ENCODE data around the gene PCSK4. TPM values are rescaled to one million over a fixed set of nuclear protein-coding genes. Genes with fewer than 3 reads are reported as not detected.

The PCSK4 gene
- total and polyA plus RNA-seq, 2 donors from 2014 or later = 5.3 to 5.5 TPM

GRCh38 chr19:1529430-1529816 lies 39.3 kb upstream of the PCSK4 start:
- H3K27me3 ChIP-seq (ENCODE audit: control insufficient read depth, insufficient read depth, low read length) = peaks cover 8% of the 10 kb centered on the region
- intact Hi-C loops (cut with DNase I) = no loop called here
- H3K27ac ChIP-seq (ENCODE audit: low read depth in 2 of 2, low read length in 2 of 2) = no peak overlapping the region
- TF ChIP-seq CTCF (IDR thresholded peaks at IDR 0.05; ENCODE audit: borderline replicate concordance, extremely low read depth, insufficient read depth) = no peak
- no peak overlapping the region for H3K4me3 ChIP-seq (ENCODE audit: low read length in 3 of 3)
- peaks cover 0 to 2% (median 0%) of the 10 kb centered on the region in 3 donors for H3K9me3 ChIP-seq (ENCODE audit: control insufficient read depth in 2 of 3, insufficient read depth in 1 of 3, low read length in 3 of 3)
- no peaks in the 10 kb centered on the region for H3K36me3 ChIP-seq (ENCODE audit: control insufficient read depth in 2 of 3, insufficient read depth in 3 of 3, low read length in 3 of 3)
- peaks cover 0 to 2% (median 0%) of the 10 kb centered on the region in 3 donors for H3K4me1 ChIP-seq (ENCODE audit: control insufficient read depth in 2 of 3, insufficient read depth in 2 of 3, low read depth in 1 of 3, low read length in 3 of 3)
- DNase-seq (no peak), FAIRE-seq (no peak)
- H3K9ac ChIP-seq (ENCODE audit: low read length in 3 of 3) = no peak overlapping the region

GRCh38 chr19:1528596-1529429 lies 38.7 kb upstream of the PCSK4 start:
- Histone ChIP-seq H3K9ac (ENCODE audit: low read length in 3 of 3) (no peak overlapping the region), H3K27me3 (ENCODE audit: control insufficient read depth, insufficient read depth, low read length) (peaks cover 9% of the 10 kb centered on the region), H3K27ac (ENCODE audit: low read depth in 2 of 2, low read length in 2 of 2) (no peak overlapping the region), H3K9me3 (ENCODE audit: control insufficient read depth in 2 of 3, insufficient read depth in 1 of 3, low read length in 3 of 3) (peaks cover 0 to 2% (median 0%) of the 10 kb centered on the region in 3 donors), H3K36me3 (ENCODE audit: control insufficient read depth in 2 of 3, insufficient read depth in 3 of 3, low read length in 3 of 3) (no peaks in the 10 kb centered on the region), H3K4me1 (ENCODE audit: control insufficient read depth in 2 of 3, insufficient read depth in 2 of 3, low read depth in 1 of 3, low read length in 3 of 3) (peaks cover 0 to 4% (median 0%) of the 10 kb centered on the region in 3 donors), H3K4me3 (ENCODE audit: low read length in 3 of 3) (no peak overlapping the region)
- DNase-seq (no peak), FAIRE-seq (no peak)
- intact Hi-C loops (cut with DNase I) = no loop called here
- no peak for TF ChIP-seq CTCF (IDR thresholded peaks at IDR 0.05; ENCODE audit: borderline replicate concordance, extremely low read depth, insufficient read depth)

GRCh38 chr19:1527650-1528309 lies 37.6 kb upstream of the PCSK4 start:
- no peak for FAIRE-seq
- H3K9me3 ChIP-seq (ENCODE audit: control insufficient read depth in 2 of 3, insufficient read depth in 1 of 3, low read length in 3 of 3) = peaks cover 0 to 2% (median 0%) of the 10 kb centered on the region in 3 donors
- no peak overlapping the region for H3K9ac ChIP-seq (ENCODE audit: low read length in 3 of 3)
- DNase-seq = no peak
- H3K4me3 ChIP-seq (ENCODE audit: low read length in 3 of 3) = no peak overlapping the region
- TF ChIP-seq CTCF (IDR thresholded peaks at IDR 0.05; ENCODE audit: borderline replicate concordance, extremely low read depth, insufficient read depth) = no peak
- H3K27ac ChIP-seq (ENCODE audit: low read depth in 2 of 2, low read length in 2 of 2) = no peak overlapping the region
- peaks cover 9% of the 10 kb centered on the region for H3K27me3 ChIP-seq (ENCODE audit: control insufficient read depth, insufficient read depth, low read length)
- intact Hi-C loops (cut with DNase I) = no loop called here
- H3K36me3 ChIP-seq (ENCODE audit: control insufficient read depth in 2 of 3, insufficient read depth in 3 of 3, low read length in 3 of 3) = no peaks in the 10 kb centered on the region
- peaks cover 0 to 4% (median 0%) of the 10 kb centered on the region in 3 donors for H3K4me1 ChIP-seq (ENCODE audit: control insufficient read depth in 2 of 3, insufficient read depth in 2 of 3, low read depth in 1 of 3, low read length in 3 of 3)
